ENCODE measurements around the gene PITPNB.

Gene PITPNB

DNA sequence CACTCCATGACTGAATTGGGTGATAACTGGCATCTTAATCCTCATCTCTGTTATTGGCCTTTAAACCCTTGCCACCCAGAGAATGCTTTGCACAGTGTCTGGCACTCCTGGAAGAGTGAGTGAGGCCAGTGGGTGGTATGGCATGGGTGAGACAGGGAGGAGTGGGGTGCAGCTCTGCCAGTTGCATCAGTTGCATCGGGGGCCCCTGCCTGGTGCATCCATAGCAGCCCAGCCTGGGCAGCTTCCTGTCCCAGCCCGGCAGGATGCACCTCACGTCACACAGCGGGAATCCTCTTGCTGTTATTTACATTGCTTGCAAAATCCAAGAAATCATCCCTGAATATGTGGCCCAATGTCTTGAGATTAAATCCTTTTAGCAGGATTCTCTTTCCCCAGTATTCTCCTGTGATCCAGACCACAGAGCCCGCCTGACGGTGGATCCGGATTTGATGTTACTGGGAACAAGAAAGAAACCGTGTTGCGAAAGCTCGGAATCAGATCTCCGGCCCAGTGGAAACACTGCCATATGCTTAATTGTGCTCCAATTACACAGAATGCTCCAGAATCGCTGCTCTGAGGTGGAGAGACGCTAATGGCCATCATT, 79.9 kb downstream of the PITPNB start:
- Histone ChIP-seq H3K27me3 (replicated peaks; ENCODE audit: insufficient read depth, low read length) (no peaks in the 10 kb centered on the region), H2AFZ (ENCODE audit: low read length) (no peak overlapping the region), H3K9me2 (replicated peaks; ENCODE audit: insufficient read depth, low read length) (no peaks in the 10 kb centered on the region), H3K9ac (ENCODE audit: low read length) (no peak overlapping the region), H3K36me3 (replicated peaks; ENCODE audit: insufficient read depth, low read length) (no peaks in the 10 kb centered on the region), H3K4me3 (ENCODE audit: low read length) (no peak overlapping the region), H3K4me2 (ENCODE audit: low read depth, low read length) (no peak overlapping the region), H4K20me1 (ENCODE audit: insufficient read depth, low read length) (no peaks in the 10 kb centered on the region), H3K79me2 (ENCODE audit: low read length) (no peaks in the 10 kb centered on the region), H3F3A (ENCODE audit: insufficient read depth, low read length) (no peaks in the 10 kb centered on the region), H3K27ac (ENCODE audit: low read length) (no peak overlapping the region), H3K9me3 (replicated peaks; ENCODE audit: insufficient read depth, low read length) (no peaks in the 10 kb centered on the region), H3K4me1 (ENCODE audit: low read length) (no peaks in the 10 kb centered on the region)
- no peak for DNase-seq
- TF ChIP-seq, protein P1, sequence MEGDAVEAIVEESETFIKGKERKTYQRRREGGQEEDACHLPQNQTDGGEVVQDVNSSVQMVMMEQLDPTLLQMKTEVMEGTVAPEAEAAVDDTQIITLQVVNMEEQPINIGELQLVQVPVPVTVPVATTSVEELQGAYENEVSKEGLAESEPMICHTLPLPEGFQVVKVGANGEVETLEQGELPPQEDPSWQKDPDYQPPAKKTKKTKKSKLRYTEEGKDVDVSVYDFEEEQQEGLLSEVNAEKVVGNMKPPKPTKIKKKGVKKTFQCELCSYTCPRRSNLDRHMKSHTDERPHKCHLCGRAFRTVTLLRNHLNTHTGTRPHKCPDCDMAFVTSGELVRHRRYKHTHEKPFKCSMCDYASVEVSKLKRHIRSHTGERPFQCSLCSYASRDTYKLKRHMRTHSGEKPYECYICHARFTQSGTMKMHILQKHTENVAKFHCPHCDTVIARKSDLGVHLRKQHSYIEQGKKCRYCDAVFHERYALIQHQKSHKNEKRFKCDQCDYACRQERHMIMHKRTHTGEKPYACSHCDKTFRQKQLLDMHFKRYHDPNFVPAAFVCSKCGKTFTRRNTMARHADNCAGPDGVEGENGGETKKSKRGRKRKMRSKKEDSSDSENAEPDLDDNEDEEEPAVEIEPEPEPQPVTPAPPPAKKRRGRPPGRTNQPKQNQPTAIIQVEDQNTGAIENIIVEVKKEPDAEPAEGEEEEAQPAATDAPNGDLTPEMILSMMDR (IDR thresholded peaks at IDR 0.05; ENCODE audit: low read length): no peak
- no peak for TF ChIP-seq EZH2phosphoT487 (IDR thresholded peaks at IDR 0.05; ENCODE audit: low read length)
- TF ChIP-seq EZH2 (optimal IDR thresholded peaks at IDR 0.05; ENCODE audit: low read depth, low read length): no peak

- Histone ChIP-seq H3K27me3 (replicated peaks; ENCODE audit: insufficient read depth, low read length) (no peaks in the 10 kb centered on the region), H3K36me3 (replicated peaks; ENCODE audit: insufficient read depth, low read length) (no peaks in the 10 kb centered on the region), H3K79me2 (ENCODE audit: low read length) (no peaks in the 10 kb centered on the region), H4K20me1 (ENCODE audit: insufficient read depth, low read length) (no peaks in the 10 kb centered on the region), H3F3A (ENCODE audit: insufficient read depth, low read length) (no peaks in the 10 kb centered on the region), H3K9ac (ENCODE audit: low read length) (no peak overlapping the region), H3K27ac (ENCODE audit: low read length) (no peak overlapping the region), H2AFZ (ENCODE audit: low read length) (no peak overlapping the region), H3K4me3 (ENCODE audit: low read length) (no peak overlapping the region), H3K4me1 (ENCODE audit: low read length) (no peaks in the 10 kb centered on the region), H3K4me2 (ENCODE audit: low read depth, low read length) (no peak overlapping the region), H3K9me3 (replicated peaks; ENCODE audit: insufficient read depth, low read length) (no peaks in the 10 kb centered on the region), H3K9me2 (replicated peaks; ENCODE audit: insufficient read depth, low read length) (no peaks in the 10 kb centered on the region)
- TF ChIP-seq EZH2 (optimal IDR thresholded peaks at IDR 0.05; ENCODE audit: low read depth, low read length) (no peak), EZH2phosphoT487 (IDR thresholded peaks at IDR 0.05; ENCODE audit: low read length) (no peak)
- TF ChIP-seq, protein P1 (IDR thresholded peaks at IDR 0.05; ENCODE audit: low read length): no peak
- no peak for DNase-seq
Observed at GRCh38 chr22:27836181-27836580, 82.9 kb downstream of the PITPNB start.

DNA sequence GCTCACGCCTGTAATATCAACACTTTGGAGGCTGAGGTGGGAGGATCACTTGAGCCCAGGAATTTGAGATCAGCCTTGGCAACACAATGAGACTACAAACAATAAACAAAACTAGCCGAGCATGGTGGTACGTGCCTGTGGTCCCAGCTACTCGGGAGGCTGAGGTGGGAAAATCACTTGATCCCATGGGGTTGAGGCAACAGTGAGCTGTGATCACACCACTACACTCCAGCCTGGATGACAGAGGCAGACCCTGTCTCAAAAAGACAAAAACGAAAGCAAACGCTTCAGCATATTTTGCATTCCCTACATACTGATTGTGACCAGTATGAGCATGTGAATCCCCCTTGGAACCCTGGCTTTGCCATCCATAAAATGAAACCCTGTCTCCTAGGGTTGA, 83.6 kb downstream of the PITPNB start:
- H3K9me2 ChIP-seq (replicated peaks; ENCODE audit: insufficient read depth, low read length): no peaks in the 10 kb centered on the region
- no peak overlapping the region for H3K4me3 ChIP-seq (ENCODE audit: low read length)
- H3K27me3 ChIP-seq (replicated peaks; ENCODE audit: insufficient read depth, low read length): no peaks in the 10 kb centered on the region
- no peak overlapping the region for H3K9ac ChIP-seq (ENCODE audit: low read length)
- TF ChIP-seq EZH2phosphoT487 (IDR thresholded peaks at IDR 0.05; ENCODE audit: low read length) (no peak), EZH2 (optimal IDR thresholded peaks at IDR 0.05; ENCODE audit: low read depth, low read length) (no peak)
- TF ChIP-seq, protein P1 (IDR thresholded peaks at IDR 0.05; ENCODE audit: low read length): no peak
- H3K79me2 ChIP-seq (ENCODE audit: low read length): no peaks in the 10 kb centered on the region
- no peaks in the 10 kb centered on the region for H3F3A ChIP-seq (ENCODE audit: insufficient read depth, low read length)
- no peak for DNase-seq
- no peak overlapping the region for H2AFZ ChIP-seq (ENCODE audit: low read length)
- no peaks in the 10 kb centered on the region for H4K20me1 ChIP-seq (ENCODE audit: insufficient read depth, low read length)
- no peaks in the 10 kb centered on the region for H3K9me3 ChIP-seq (replicated peaks; ENCODE audit: insufficient read depth, low read length)
- no peaks in the 10 kb centered on the region for H3K4me1 ChIP-seq (ENCODE audit: low read length)
- H3K36me3 ChIP-seq (replicated peaks; ENCODE audit: insufficient read depth, low read length): no peaks in the 10 kb centered on the region
- H3K4me2 ChIP-seq (ENCODE audit: low read depth, low read length): no peak overlapping the region
- no peak overlapping the region for H3K27ac ChIP-seq (ENCODE audit: low read length)

All from MM.1S (cell line).